ENCODE measurements around the gene RAB11A. TPM values are rescaled to one million over a fixed set of nuclear protein-coding genes. Genes with fewer than 3 reads are reported as not detected.
A peak's percentile ranks its signal among the peaks of the same experiment; 100 is the strongest.

Gene RAB11A
- total and polyA plus RNA-seq, 4 experiments from 2014 or later: 84.7 to 265 (median 171) TPM

DNA sequence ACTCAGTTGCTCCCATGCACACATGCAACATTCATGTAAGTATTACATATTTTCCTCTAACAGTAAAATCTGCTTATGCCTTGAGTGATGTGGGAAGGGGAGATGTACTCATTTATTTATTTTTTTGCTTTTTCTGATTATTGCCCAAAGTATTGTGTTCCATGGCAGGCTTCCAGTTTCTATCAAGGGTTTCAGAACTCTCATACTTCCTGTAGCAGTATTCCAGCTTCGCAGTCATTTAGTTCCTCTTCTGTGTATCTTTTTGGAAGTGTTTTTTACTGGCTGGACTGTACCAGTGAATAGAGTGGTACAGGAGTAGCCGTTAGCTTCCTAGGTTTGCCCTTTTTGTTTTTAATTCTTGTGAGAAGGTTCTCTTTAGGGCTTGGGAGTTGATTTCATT, 26.9 kb downstream of the RAB11A start:
- CTCF ChIA-PET (ENCODE audit: partially characterized antibody): interaction anchor here (0.9 kb wide), 1 partner anchor 258 kb away, joined by 3 read pairs; no protein-coding TSS in a partner anchor
- Histone ChIP-seq H3K9me3 (ENCODE audit: control insufficient read depth in 1 of 2, low read length in 2 of 2) (no peaks in the 10 kb centered on the region), H3K36me3 (ENCODE audit: insufficient read depth, low read length) (peaks cover 10% of the 10 kb centered on the region), H3K27ac (ENCODE audit: low read depth, low read length) (no peak overlapping the region), H3K4me3 (ENCODE audit: low read length in 2 of 2) (no peak overlapping the region), H3K27me3 (ENCODE audit: insufficient read depth, low read length) (no peaks in the 10 kb centered on the region), H3K4me1 (ENCODE audit: insufficient read depth, low read length) (no peaks in the 10 kb centered on the region)
- H3K9me3 Mint-ChIP-seq: no peaks in the 10 kb centered on the region
- peaks cover 26 to 66% of the 10 kb centered on the region in 2 donors for H3K36me3 Mint-ChIP-seq
- H3K4me1 Mint-ChIP-seq: peaks cover under 1 to 9% (median 4%) of the 10 kb centered on the region in 4 donors
- POLR2A ChIA-PET (ENCODE audit: partially characterized antibody): no interaction called here
- no peaks in the 10 kb centered on the region for H3K27me3 Mint-ChIP-seq
- DNase-seq: no peak
- intact Hi-C loops (cut with micrococcal nuclease): no loop called here
- H3K27ac Mint-ChIP-seq: no peak overlapping the region
- H3K4me3 Mint-ChIP-seq: no peak overlapping the region

DNA sequence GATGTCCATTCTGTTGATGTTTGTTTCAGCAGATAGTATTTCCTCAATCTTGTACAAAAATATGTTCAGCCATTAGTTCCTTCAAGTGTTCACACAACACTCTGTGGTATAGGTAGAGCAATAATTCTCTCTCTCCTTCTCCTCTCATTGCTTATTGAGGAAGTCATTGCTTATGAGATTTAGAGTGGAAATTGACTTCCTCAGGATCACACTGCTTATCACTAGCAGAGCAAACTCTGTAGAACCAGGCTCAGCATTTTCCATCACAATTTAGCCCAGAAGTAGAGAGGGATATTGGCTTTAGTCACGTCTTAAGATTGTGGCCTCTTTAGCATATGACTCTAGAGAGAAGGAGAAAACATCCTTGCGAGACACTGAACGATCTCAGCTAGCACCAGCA, 31.2 kb downstream of the RAB11A start:
- Mint-ChIP-seq H3K27ac (peak overlapping the region in 2 of 7 donors; percentile 17 to 57), H3K36me3 (peaks cover 42 to 77% of the 10 kb centered on the region in 2 donors)
- peaks cover 13% of the 10 kb centered on the region for H3K36me3 ChIP-seq (ENCODE audit: insufficient read depth, low read length)

DNA sequence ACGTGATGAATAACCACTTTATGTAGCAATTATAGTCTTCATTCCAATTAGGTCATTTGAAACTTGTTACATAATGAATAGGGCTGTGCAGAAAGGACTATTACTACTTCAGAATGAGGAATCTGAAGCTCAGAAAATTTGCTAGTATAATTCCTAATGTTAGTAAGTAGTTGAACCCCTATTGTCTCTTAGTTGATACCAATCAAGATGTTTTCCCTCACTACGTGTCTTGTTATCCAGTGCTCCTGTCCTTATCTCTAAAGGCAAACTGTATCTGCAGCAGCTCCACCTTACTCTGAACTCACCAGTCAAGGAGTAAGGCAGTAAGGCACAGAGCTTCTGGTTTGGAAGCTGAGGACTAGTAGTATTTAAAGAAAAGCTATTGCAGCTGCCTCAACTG, 32.0 kb downstream of the RAB11A start:
- peaks cover 15% of the 10 kb centered on the region for H3K36me3 ChIP-seq (ENCODE audit: insufficient read depth, low read length)
- H3K36me3 Mint-ChIP-seq: peaks cover 43 to 80% of the 10 kb centered on the region in 2 donors

More for the DNA sequence above, 31.2 kb downstream of the RAB11A start:
- H3K4me1 ChIP-seq (ENCODE audit: insufficient read depth, low read length): peaks cover 5% of the 10 kb centered on the region
- H3K9me3 ChIP-seq (ENCODE audit: control insufficient read depth in 1 of 2, low read length in 2 of 2): no peaks in the 10 kb centered on the region
- Mint-ChIP-seq H3K4me1 (peaks cover 0 to 5% (median 3%) of the 10 kb centered on the region in 4 donors), H3K27me3 (no peaks in the 10 kb centered on the region), H3K9me3 (no peaks in the 10 kb centered on the region), H3K4me3 (no peak overlapping the region)
- intact Hi-C loops (cut with micrococcal nuclease): no loop called here
- no peak overlapping the region for H3K4me3 ChIP-seq (ENCODE audit: low read length in 2 of 2)
- no peak for DNase-seq
- ChIA-PET CTCF (ENCODE audit: partially characterized antibody) (no interaction called here), POLR2A (ENCODE audit: partially characterized antibody) (no interaction called here)
- no peak overlapping the region for H3K27ac ChIP-seq (ENCODE audit: low read depth, low read length)
- no peaks in the 10 kb centered on the region for H3K27me3 ChIP-seq (ENCODE audit: insufficient read depth, low read length)

DNA sequence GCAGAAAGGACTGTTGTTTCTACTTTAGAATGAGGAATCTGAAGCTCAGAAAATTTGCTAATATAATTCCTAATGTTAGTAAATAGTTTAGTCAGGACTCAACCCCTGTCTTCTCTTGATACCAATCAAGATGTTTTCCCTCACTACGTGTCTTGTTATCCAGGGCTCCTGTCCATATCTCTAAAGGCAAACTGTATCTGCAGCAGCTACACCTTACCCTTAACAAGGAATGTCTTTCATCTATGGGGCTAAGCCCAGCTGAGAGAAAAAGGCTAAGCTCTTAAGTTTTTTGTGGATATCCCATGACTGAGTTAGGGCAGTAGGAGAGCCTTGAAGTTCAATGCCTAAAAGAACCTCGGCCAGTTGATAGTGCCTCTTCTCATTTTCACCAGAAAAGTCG, 32.5 kb downstream of the RAB11A start:
- intact Hi-C loops (cut with micrococcal nuclease): no loop called here
- peaks cover 45 to 79% of the 10 kb centered on the region in 2 donors for H3K36me3 Mint-ChIP-seq
- Histone ChIP-seq H3K4me1 (ENCODE audit: insufficient read depth, low read length) (peaks cover 5% of the 10 kb centered on the region), H3K36me3 (ENCODE audit: insufficient read depth, low read length) (peaks cover 15% of the 10 kb centered on the region), H3K27me3 (ENCODE audit: insufficient read depth, low read length) (no peaks in the 10 kb centered on the region), H3K27ac (ENCODE audit: low read depth, low read length) (no peak overlapping the region), H3K9me3 (ENCODE audit: control insufficient read depth in 1 of 2, low read length in 2 of 2) (no peaks in the 10 kb centered on the region), H3K4me3 (ENCODE audit: low read length in 2 of 2) (no peak overlapping the region)
- ChIA-PET CTCF (ENCODE audit: partially characterized antibody) (interaction anchor here (0.7 to 1.0 kb wide), 2 partner anchors 8 to 44 kb away, joined by 3 read pairs; no protein-coding TSS in a partner anchor), POLR2A (ENCODE audit: partially characterized antibody) (no interaction called here)
- H3K4me1 Mint-ChIP-seq: peaks cover 0 to 5% (median 3%) of the 10 kb centered on the region in 4 donors
- H3K27me3 Mint-ChIP-seq: no peaks in the 10 kb centered on the region
- no peaks in the 10 kb centered on the region for H3K9me3 Mint-ChIP-seq
- H3K27ac Mint-ChIP-seq: peak overlapping the region in 1 of 7 donors; percentile 9
- no peak for DNase-seq
- no peak overlapping the region for H3K4me3 Mint-ChIP-seq

More for the DNA sequence above, 32.0 kb downstream of the RAB11A start:
- H3K27me3 ChIP-seq (ENCODE audit: insufficient read depth, low read length): no peaks in the 10 kb centered on the region
- POLR2A ChIA-PET (ENCODE audit: partially characterized antibody): no interaction called here
- no peak for DNase-seq
- H3K27ac Mint-ChIP-seq: no peak overlapping the region
- H3K4me3 Mint-ChIP-seq: no peak overlapping the region
- peaks cover 0 to 5% (median 3%) of the 10 kb centered on the region in 4 donors for H3K4me1 Mint-ChIP-seq
- H3K27me3 Mint-ChIP-seq: no peaks in the 10 kb centered on the region
- no peaks in the 10 kb centered on the region for H3K9me3 ChIP-seq (ENCODE audit: control insufficient read depth in 1 of 2, low read length in 2 of 2)
- H3K9me3 Mint-ChIP-seq: no peaks in the 10 kb centered on the region
- H3K4me3 ChIP-seq (ENCODE audit: low read length in 2 of 2): no peak overlapping the region
- peaks cover 5% of the 10 kb centered on the region for H3K4me1 ChIP-seq (ENCODE audit: insufficient read depth, low read length)
- CTCF ChIA-PET (ENCODE audit: partially characterized antibody): interaction anchor here (0.5 to 1.0 kb wide), 2 partner anchors 43 to 358 kb away, joined by 3 read pairs; no protein-coding TSS in a partner anchor
- H3K27ac ChIP-seq (ENCODE audit: low read depth, low read length): no peak overlapping the region
- intact Hi-C loops (cut with micrococcal nuclease): no loop called here

DNA sequence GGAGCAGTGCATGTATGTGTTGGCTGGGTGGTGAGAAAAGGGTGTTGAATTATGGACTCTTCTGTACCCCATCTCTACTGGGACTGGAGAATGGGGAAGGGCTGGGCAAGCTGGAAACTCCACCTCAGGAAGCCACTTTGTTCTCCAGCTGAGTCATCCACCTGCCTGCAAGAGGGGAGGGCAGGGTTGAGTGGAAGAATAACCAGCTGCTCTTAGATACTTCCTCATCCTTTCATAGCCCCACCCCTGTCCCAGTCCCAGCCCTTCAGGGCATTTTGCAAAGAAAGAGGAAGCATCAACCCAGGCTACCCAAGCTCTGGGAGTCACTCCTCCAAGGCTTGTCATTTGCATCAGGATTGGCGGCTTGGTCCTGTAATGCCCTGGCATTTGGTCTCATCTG, 33.1 kb downstream of the RAB11A start:
- CTCF ChIA-PET (ENCODE audit: partially characterized antibody): interaction anchor here (0.7 kb wide), 1 partner anchor 8 kb away, joined by 3 read pairs; no protein-coding TSS in a partner anchor
- Mint-ChIP-seq H3K9me3 (no peaks in the 10 kb centered on the region), H3K36me3 (peaks cover 49 to 77% of the 10 kb centered on the region in 2 donors), H3K27me3 (no peaks in the 10 kb centered on the region), H3K4me1 (peaks cover 0 to 5% (median 3%) of the 10 kb centered on the region in 4 donors), H3K27ac (peak overlapping the region in 1 of 7 donors; percentile 18), H3K4me3 (no peak overlapping the region)
- Histone ChIP-seq H3K9me3 (ENCODE audit: control insufficient read depth in 1 of 2, low read length in 2 of 2) (no peaks in the 10 kb centered on the region), H3K4me1 (ENCODE audit: insufficient read depth, low read length) (peaks cover 5% of the 10 kb centered on the region), H3K36me3 (ENCODE audit: insufficient read depth, low read length) (peaks cover 15% of the 10 kb centered on the region), H3K27ac (ENCODE audit: low read depth, low read length) (no peak overlapping the region), H3K27me3 (ENCODE audit: insufficient read depth, low read length) (no peaks in the 10 kb centered on the region), H3K4me3 (ENCODE audit: low read length in 2 of 2) (no peak overlapping the region)
- intact Hi-C loops (cut with micrococcal nuclease): no loop called here
- no peak for DNase-seq
- POLR2A ChIA-PET (ENCODE audit: partially characterized antibody): no interaction called here

DNA sequence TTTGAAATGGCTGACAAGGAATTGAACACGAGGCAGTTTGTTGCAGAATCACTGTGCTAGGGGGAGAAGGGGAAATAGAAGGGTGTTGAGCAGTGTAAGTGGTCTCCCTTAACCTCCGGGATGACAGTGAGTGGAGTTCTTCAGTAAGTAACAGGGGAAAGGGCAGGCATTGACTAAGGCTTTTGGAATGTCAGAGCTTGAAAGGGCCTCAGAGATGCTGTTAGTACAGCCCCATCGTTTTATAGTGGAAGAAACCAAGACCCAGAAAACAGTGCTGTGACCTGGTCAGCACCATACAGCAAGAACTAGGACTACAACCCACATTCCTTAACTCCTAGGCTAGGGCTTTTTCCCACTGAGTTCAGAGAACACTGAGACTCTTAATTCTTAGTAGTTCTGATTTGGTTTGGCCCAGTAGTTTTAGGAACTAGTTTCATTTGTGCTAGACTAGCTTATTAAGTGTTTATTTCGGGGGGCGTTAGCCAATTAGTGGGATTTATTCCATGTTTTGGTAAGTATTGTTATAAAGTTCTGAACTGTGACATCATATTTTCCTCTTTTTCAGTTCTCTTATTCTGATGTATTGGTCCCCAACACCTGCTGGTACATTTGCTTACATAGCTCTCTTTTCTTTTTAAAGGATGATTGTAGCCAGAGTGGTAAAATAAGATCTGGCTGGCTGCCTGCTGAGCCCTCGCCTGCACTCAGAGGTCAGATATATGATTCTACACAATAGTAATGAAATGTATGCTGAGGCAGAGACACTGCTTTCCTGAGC, 34.2 kb downstream of the RAB11A start:
- H3K27me3 ChIP-seq (ENCODE audit: insufficient read depth, low read length): no peaks in the 10 kb centered on the region
- peaks cover 44 to 80% of the 10 kb centered on the region in 2 donors for H3K36me3 Mint-ChIP-seq
- H3K27ac Mint-ChIP-seq: peak overlapping the region in 1 of 7 donors; percentile 31
- H3K27ac ChIP-seq (ENCODE audit: low read depth, low read length): no peak overlapping the region
- ChIA-PET CTCF (ENCODE audit: partially characterized antibody) (no interaction called here), POLR2A (ENCODE audit: partially characterized antibody) (interaction anchor here (1.6 kb wide), 1 partner anchor 35 kb away, joined by 4 read pairs; the partner anchor contains the start of gene RAB11A)
- no peaks in the 10 kb centered on the region for H3K9me3 Mint-ChIP-seq
- H3K27me3 Mint-ChIP-seq: no peaks in the 10 kb centered on the region
- H3K4me3 Mint-ChIP-seq: no peak overlapping the region
- no peak overlapping the region for H3K4me3 ChIP-seq (ENCODE audit: low read length in 2 of 2)
- no peak for DNase-seq
- H3K4me1 Mint-ChIP-seq: peaks cover 0 to 6% (median 2%) of the 10 kb centered on the region in 4 donors
- peaks cover 5% of the 10 kb centered on the region for H3K4me1 ChIP-seq (ENCODE audit: insufficient read depth, low read length)
- H3K9me3 ChIP-seq (ENCODE audit: control insufficient read depth in 1 of 2, low read length in 2 of 2): no peaks in the 10 kb centered on the region
- intact Hi-C loops (cut with micrococcal nuclease): no loop called here
- peaks cover 16% of the 10 kb centered on the region for H3K36me3 ChIP-seq (ENCODE audit: insufficient read depth, low read length)

DNA sequence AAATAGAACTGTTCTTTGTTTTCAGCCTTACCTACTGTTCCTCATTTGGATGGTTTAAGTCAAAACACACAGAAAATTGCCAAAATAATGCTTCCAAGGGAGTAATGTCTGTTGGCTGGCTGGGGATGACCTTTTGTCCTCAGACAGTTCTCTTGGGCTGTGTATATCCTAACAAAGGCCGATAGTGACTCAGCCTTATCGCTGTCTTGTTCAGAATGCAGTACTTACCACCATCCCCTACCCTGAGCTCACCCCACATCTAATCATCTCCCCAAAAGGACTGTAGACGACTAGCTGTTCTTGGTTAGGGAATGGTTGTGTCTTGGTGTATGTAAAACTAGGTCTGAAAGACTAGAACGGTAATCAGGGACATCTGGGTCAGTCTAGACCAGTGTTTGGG, 35.0 kb downstream of the RAB11A start:
- H3K9me3 ChIP-seq (ENCODE audit: control insufficient read depth in 1 of 2, low read length in 2 of 2): no peaks in the 10 kb centered on the region
- Mint-ChIP-seq H3K4me3 (no peak overlapping the region), H3K27me3 (no peaks in the 10 kb centered on the region), H3K4me1 (peaks cover 0 to 6% (median 2%) of the 10 kb centered on the region in 4 donors), H3K36me3 (peaks cover 44 to 77% of the 10 kb centered on the region in 2 donors), H3K27ac (no peak overlapping the region), H3K9me3 (no peaks in the 10 kb centered on the region)
- H3K4me1 ChIP-seq (ENCODE audit: insufficient read depth, low read length): peaks cover 5% of the 10 kb centered on the region
- H3K27me3 ChIP-seq (ENCODE audit: insufficient read depth, low read length): no peaks in the 10 kb centered on the region
- POLR2A ChIA-PET (ENCODE audit: partially characterized antibody): interaction anchor here (1.6 kb wide), 1 partner anchor 35 kb away, joined by 4 read pairs; the partner anchor contains the start of gene RAB11A
- DNase-seq: no peak
- no peak overlapping the region for H3K4me3 ChIP-seq (ENCODE audit: low read length in 2 of 2)
- intact Hi-C loops (cut with micrococcal nuclease): no loop called here
- no peak overlapping the region for H3K27ac ChIP-seq (ENCODE audit: low read depth, low read length)
- CTCF ChIA-PET (ENCODE audit: partially characterized antibody): no interaction called here
- peaks cover 11% of the 10 kb centered on the region for H3K36me3 ChIP-seq (ENCODE audit: insufficient read depth, low read length)

Measured in CD4-positive, alpha-beta memory T cell (primary cell).